Mesothelial cell of epicardium (in vitro differentiated cells): ENCODE data around the gene TFB2M. TPM values are rescaled to one million over a fixed set of nuclear protein-coding genes. Genes with fewer than 3 reads are reported as not detected.

Source experiments
- DNase-seq, 2 experiments: peaks; one replicate each; pipeline ENCODE4 v3.0.0; 2021; ENCODE audit warnings: low spot score in 2 of 2; ENCODE audit not compliant: unreplicated experiment in 2 of 2
- H3K27ac Mint-ChIP-seq: 2 replicates; pipeline ENCODE4 v1.8.0; 2021; ENCODE audit warnings: mixed read lengths
- H3K27me3 Mint-ChIP-seq: 2 replicates; pipeline ENCODE4 v1.8.0; 2021; ENCODE audit warnings: low read depth, mixed read lengths
- H3K36me3 Mint-ChIP-seq: 2 replicates; pipeline ENCODE4 v1.8.0; 2021; ENCODE audit warnings: mixed read lengths
- H3K4me1 Mint-ChIP-seq: 2 replicates; pipeline ENCODE4 v1.8.0; 2021; ENCODE audit warnings: mixed read lengths
- H3K4me3 Mint-ChIP-seq: 2 replicates; pipeline ENCODE4 v1.8.0; 2021; ENCODE audit warnings: mild to moderate bottlenecking, moderate library complexity, mixed read lengths
- H3K9me3 Mint-ChIP-seq: 2 replicates; pipeline ENCODE4 v1.8.0; 2021; ENCODE audit warnings: mixed read lengths
- CTCF ChIP-seq: fragments of 200-600 bp; sonication (generic); IDR thresholded peaks from one replicate; pipeline ENCODE4 v1.5.0; 2021; ENCODE audit warnings: antibody characterized with exemption; ENCODE audit not compliant: unreplicated experiment
- total RNA-seq: library from RNA; stranded (reverse); gene quantifications from 3 replicates; pipeline ENCODE4 v1.2.1, GENCODE V29; 2021

TFB2M gene
- total RNA-seq, 1 donor from 2014 or later = 12.1 TPM

GRCh38 chr1:246526915-246527314 lies 39.1 kb downstream of the TFB2M start:
- Mint-ChIP-seq H3K27me3 (peaks cover 7% of the 10 kb centered on the region), H3K36me3 (no peaks in the 10 kb centered on the region), H3K27ac (no peak overlapping the region), H3K9me3 (peaks cover 13% of the 10 kb centered on the region), H3K4me3 (no peak overlapping the region), H3K4me1 (no peaks in the 10 kb centered on the region)
- no peak for DNase-seq
- no peak for TF ChIP-seq CTCF

- Mint-ChIP-seq H3K9me3 (peaks cover 12% of the 10 kb centered on the region), H3K4me1 (no peaks in the 10 kb centered on the region), H3K4me3 (no peak overlapping the region), H3K27ac (no peak overlapping the region), H3K36me3 (no peaks in the 10 kb centered on the region), H3K27me3 (peaks cover 7% of the 10 kb centered on the region)
- no peak for DNase-seq
- TF ChIP-seq CTCF = no peak
These were observed 39.7 kb downstream of the TFB2M start for GRCh38 chr1:246526380-246526779.

- no peak for DNase-seq
- TF ChIP-seq CTCF = no peak
- peaks cover 24% of the 10 kb centered on the region for H3K9me3 Mint-ChIP-seq
- H3K27me3 Mint-ChIP-seq = no peaks in the 10 kb centered on the region
- no peaks in the 10 kb centered on the region for H3K4me1 Mint-ChIP-seq
- H3K36me3 Mint-ChIP-seq = no peaks in the 10 kb centered on the region
- no peak overlapping the region for H3K27ac Mint-ChIP-seq
- no peak overlapping the region for H3K4me3 Mint-ChIP-seq
These were observed 46.5 kb downstream of the TFB2M start for GRCh38 chr1:246519514-246519913.

GRCh38 chr1:246518456-246519205 lies 47.4 kb downstream of the TFB2M start:
- Mint-ChIP-seq H3K4me3 (no peak overlapping the region), H3K27ac (no peak overlapping the region), H3K27me3 (no peaks in the 10 kb centered on the region), H3K4me1 (no peaks in the 10 kb centered on the region), H3K36me3 (no peaks in the 10 kb centered on the region), H3K9me3 (peaks cover 32% of the 10 kb centered on the region)
- DNase-seq = no peak
- TF ChIP-seq CTCF = no peak

GRCh38 chr1:246517391-246517790 lies 48.7 kb downstream of the TFB2M start:
- no peak for DNase-seq
- Mint-ChIP-seq H3K4me3 (no peak overlapping the region), H3K27ac (no peak overlapping the region), H3K36me3 (no peaks in the 10 kb centered on the region), H3K27me3 (no peaks in the 10 kb centered on the region), H3K9me3 (peaks cover 34% of the 10 kb centered on the region), H3K4me1 (no peaks in the 10 kb centered on the region)
- TF ChIP-seq CTCF = no peak
